Activated CD4-positive, alpha-beta memory T cell treated with anti-CD3 and anti-CD28 coated beads, Interleukin-2, amount 10 ng/mL, durations not matched to agents 7 days and 5 days (primary cell): ENCODE results near the gene STKLD1. TPM values are rescaled to one million over a fixed set of nuclear protein-coding genes. Genes with fewer than 3 reads are reported as not detected.
"Not testable (repeated sequence)": the region's sequence is repeated elsewhere in the genome, so short reads cannot be mapped to it uniquely, and the experiment has no call there.

Source experiments
- CTCF ChIA-PET: fragments of 350-600 bp; sonication (Branson Sonifier 250); formaldehyde crosslinking; loops from one replicate; lab custom pipeline; 2021; ENCODE audit warnings: antibody characterized with exemption, inconsistent platforms; lab: Charles Lee
- POLR2A ChIA-PET: fragments of 350-600 bp; sonication (Branson Sonifier 250); formaldehyde crosslinking; loops from one replicate; lab custom pipeline; 2021; ENCODE audit warnings: antibody characterized with exemption; lab: Charles Lee
- DNase-seq: peaks from one replicate; pipeline ENCODE4 v3.0.0-alpha.2; 2020
- H3K27ac Mint-ChIP-seq: one replicate; pipeline ENCODE4 v1.8.0; 2021; ENCODE audit warnings: mild to moderate bottlenecking, mixed read lengths
- H3K27me3 Mint-ChIP-seq: one replicate; pipeline ENCODE4 v1.8.0; 2021; ENCODE audit warnings: mixed read lengths
- H3K36me3 Mint-ChIP-seq: one replicate; pipeline ENCODE4 v1.8.0; 2021; ENCODE audit warnings: low read depth, mixed read lengths
- H3K4me1 Mint-ChIP-seq: one replicate; pipeline ENCODE4 v1.8.0; 2021; ENCODE audit warnings: mixed read lengths
- H3K4me3 Mint-ChIP-seq: one replicate; pipeline ENCODE4 v1.8.0; 2021; ENCODE audit warnings: mild to moderate bottlenecking, mixed read lengths
- H3K9me3 Mint-ChIP-seq: one replicate; pipeline ENCODE4 v1.8.0; 2021; ENCODE audit warnings: mixed read lengths
- total RNA-seq, 2 experiments: library from RNA; stranded (reverse); gene quantifications; one replicate each; pipeline ENCODE4 v1.2.3, GENCODE V29; 2021

Gene STKLD1
- total RNA-seq, 2 experiments from 2014 or later = 0.65 to 0.71 TPM

GRCh38 chr9:133379153-133380086 lies 3.3 kb downstream of the STKLD1 start:
- peaks cover 2% of the 10 kb centered on the region for H3K27me3 Mint-ChIP-seq
- peaks cover 5% of the 10 kb centered on the region for H3K4me1 Mint-ChIP-seq
- no peak overlapping the region for H3K4me3 Mint-ChIP-seq
- peaks cover 8% of the 10 kb centered on the region for H3K36me3 Mint-ChIP-seq
- ChIA-PET CTCF (interaction anchor here (1.0 kb wide), 1 partner anchor 25 kb away, joined by 4 read pairs; no protein-coding TSS in a partner anchor), POLR2A (interaction anchor here (0.6 to 11.6 kb wide), 5 partner anchors 9 to 357 kb away, joined by 3 to 397 read pairs (median 4); partner anchors contain the start of genes GTF3C5, MED22, RPL7A and SURF1)
- no peak overlapping the region for H3K27ac Mint-ChIP-seq
- H3K9me3 Mint-ChIP-seq = no peaks in the 10 kb centered on the region
- no peak for DNase-seq

- Mint-ChIP-seq H3K36me3 (no peaks in the 10 kb centered on the region), H3K4me1 (peaks cover 2% of the 10 kb centered on the region), H3K4me3 (no peak overlapping the region), H3K27ac (no peak overlapping the region), H3K27me3 (peaks cover 2% of the 10 kb centered on the region), H3K9me3 (no peaks in the 10 kb centered on the region)
- ChIA-PET POLR2A (interaction anchor here (0.6 to 11.6 kb wide), 3 partner anchors 10 to 35 kb away, joined by 3 to 397 read pairs (median 4); partner anchors contain the start of genes MED22 and RPL7A), CTCF (interaction anchor here (0.7 kb wide), 2 partner anchors 34 to 99 kb away, joined by 3 to 7 read pairs; no protein-coding TSS in a partner anchor)
- DNase-seq = no peak
Measured at GRCh38 chr9:133380734-133381133, 4.6 kb downstream of the STKLD1 start.

GRCh38 chr9:133382507-133383141 lies 6.5 kb downstream of the STKLD1 start:
- CTCF ChIA-PET = no interaction called here
- H3K27me3 Mint-ChIP-seq = no peaks in the 10 kb centered on the region
- H3K36me3 Mint-ChIP-seq = no peaks in the 10 kb centered on the region
- DNase-seq = no peak
- H3K4me3 Mint-ChIP-seq = no peak overlapping the region
- no peaks in the 10 kb centered on the region for H3K4me1 Mint-ChIP-seq
- POLR2A ChIA-PET = no interaction called here
- H3K27ac Mint-ChIP-seq = no peak overlapping the region
- H3K9me3 Mint-ChIP-seq = no peaks in the 10 kb centered on the region

- Mint-ChIP-seq H3K27me3 (no peaks in the 10 kb centered on the region), H3K36me3 (no peaks in the 10 kb centered on the region), H3K9me3 (no peaks in the 10 kb centered on the region), H3K27ac (no peak overlapping the region), H3K4me3 (no peak overlapping the region), H3K4me1 (no peaks in the 10 kb centered on the region)
- ChIA-PET POLR2A (interaction anchor here (1.1 kb wide), 1 partner anchor 11 kb away, joined by 3 read pairs; no protein-coding TSS in a partner anchor), CTCF (no interaction called here)
- no peak for DNase-seq
Measured at GRCh38 chr9:133383438-133383837, 7.3 kb downstream of the STKLD1 start.

GRCh38 chr9:133384736-133385321 lies 8.7 kb downstream of the STKLD1 start:
- H3K4me3 Mint-ChIP-seq = no peak overlapping the region
- POLR2A ChIA-PET = no interaction called here
- H3K9me3 Mint-ChIP-seq = no peaks in the 10 kb centered on the region
- H3K27me3 Mint-ChIP-seq = no peaks in the 10 kb centered on the region
- H3K36me3 Mint-ChIP-seq = no peaks in the 10 kb centered on the region
- no peaks in the 10 kb centered on the region for H3K4me1 Mint-ChIP-seq
- DNase-seq = no peak
- CTCF ChIA-PET = interaction anchor here (1.4 kb wide), 1 partner anchor 12 kb away, joined by 3 read pairs; no protein-coding TSS in a partner anchor
- H3K27ac Mint-ChIP-seq = no peak overlapping the region

GRCh38 chr9:133385452-133385851 lies 9.3 kb downstream of the STKLD1 start:
- Mint-ChIP-seq H3K4me3 (no peak overlapping the region), H3K9me3 (no peaks in the 10 kb centered on the region), H3K27ac (no peak overlapping the region), H3K36me3 (no peaks in the 10 kb centered on the region), H3K27me3 (no peaks in the 10 kb centered on the region), H3K4me1 (no peaks in the 10 kb centered on the region)
- no peak for DNase-seq
- POLR2A ChIA-PET = no interaction called here
- CTCF ChIA-PET = interaction anchor here (1.4 kb wide), 1 partner anchor 11 kb away, joined by 3 read pairs; no protein-coding TSS in a partner anchor

GRCh38 chr9:133386338-133386737 lies 10.2 kb downstream of the STKLD1 start:
- ChIA-PET CTCF (interaction anchor here (1.4 kb wide), 1 partner anchor 11 kb away, joined by 3 read pairs; no protein-coding TSS in a partner anchor), POLR2A (no interaction called here)
- Mint-ChIP-seq H3K4me3 (no peak overlapping the region), H3K27ac (no peak overlapping the region), H3K9me3 (no peaks in the 10 kb centered on the region), H3K36me3 (no peaks in the 10 kb centered on the region), H3K27me3 (no peaks in the 10 kb centered on the region), H3K4me1 (no peaks in the 10 kb centered on the region)
- no peak for DNase-seq

- POLR2A ChIA-PET = no interaction called here
- no peaks in the 10 kb centered on the region for H3K9me3 Mint-ChIP-seq
- H3K4me1 Mint-ChIP-seq = no peaks in the 10 kb centered on the region
- CTCF ChIA-PET = interaction anchor here (0.6 kb wide), 1 partner anchor 17 kb away, joined by 5 read pairs; no protein-coding TSS in a partner anchor
- no peak overlapping the region for H3K4me3 Mint-ChIP-seq
- H3K27ac Mint-ChIP-seq = no peak overlapping the region
- no peak for DNase-seq
- no peaks in the 10 kb centered on the region for H3K27me3 Mint-ChIP-seq
- no peaks in the 10 kb centered on the region for H3K36me3 Mint-ChIP-seq
Measured at GRCh38 chr9:133387680-133388079, 11.5 kb downstream of the STKLD1 start.

- POLR2A ChIA-PET = interaction anchor here (1.1 kb wide), 1 partner anchor 13 kb away, joined by 3 read pairs; the partner anchor contains the start of gene STKLD1
- H3K4me1 Mint-ChIP-seq = no peaks in the 10 kb centered on the region
- H3K4me3 Mint-ChIP-seq = no peak overlapping the region
- no peaks in the 10 kb centered on the region for H3K27me3 Mint-ChIP-seq
- H3K36me3 Mint-ChIP-seq = no peaks in the 10 kb centered on the region
- CTCF ChIA-PET = no interaction called here
- no peaks in the 10 kb centered on the region for H3K9me3 Mint-ChIP-seq
- DNase-seq = no peak
- H3K27ac Mint-ChIP-seq = no peak overlapping the region
Measured at GRCh38 chr9:133389025-133389557, 12.9 kb downstream of the STKLD1 start.

GRCh38 chr9:133389562-133389961 lies 13.4 kb downstream of the STKLD1 start:
- POLR2A ChIA-PET = interaction anchor here (1.1 kb wide), 1 partner anchor 13 kb away, joined by 3 read pairs; the partner anchor contains the start of gene STKLD1

GRCh38 chr9:133390713-133391112 lies 14.5 kb downstream of the STKLD1 start:
- H3K27me3 Mint-ChIP-seq = no peaks in the 10 kb centered on the region
- no peak overlapping the region for H3K27ac Mint-ChIP-seq
- H3K36me3 Mint-ChIP-seq = no peaks in the 10 kb centered on the region
- no peaks in the 10 kb centered on the region for H3K9me3 Mint-ChIP-seq
- POLR2A ChIA-PET = no interaction called here
- CTCF ChIA-PET = no interaction called here
- no peak for DNase-seq
- H3K4me3 Mint-ChIP-seq = no peak overlapping the region
- H3K4me1 Mint-ChIP-seq = no peaks in the 10 kb centered on the region

More at GRCh38 chr9:133389562-133389961, 13.4 kb downstream of the STKLD1 start:
- CTCF ChIA-PET = no interaction called here
- Mint-ChIP-seq H3K4me1 (no peaks in the 10 kb centered on the region), H3K4me3 (no peak overlapping the region), H3K9me3 (no peaks in the 10 kb centered on the region), H3K27me3 (no peaks in the 10 kb centered on the region), H3K27ac (no peak overlapping the region), H3K36me3 (no peaks in the 10 kb centered on the region)
- DNase-seq = no peak

GRCh38 chr9:133391449-133391848 lies 15.3 kb downstream of the STKLD1 start:
- CTCF ChIA-PET, H3K36me3 Mint-ChIP-seq, H3K9me3 Mint-ChIP-seq, H3K4me1 Mint-ChIP-seq, H3K4me3 Mint-ChIP-seq, DNase-seq, H3K27ac Mint-ChIP-seq, H3K27me3 Mint-ChIP-seq, POLR2A ChIA-PET: not testable (repeated sequence)
